ENCODE results near the gene GRM7.

Gene GRM7

DNA sequence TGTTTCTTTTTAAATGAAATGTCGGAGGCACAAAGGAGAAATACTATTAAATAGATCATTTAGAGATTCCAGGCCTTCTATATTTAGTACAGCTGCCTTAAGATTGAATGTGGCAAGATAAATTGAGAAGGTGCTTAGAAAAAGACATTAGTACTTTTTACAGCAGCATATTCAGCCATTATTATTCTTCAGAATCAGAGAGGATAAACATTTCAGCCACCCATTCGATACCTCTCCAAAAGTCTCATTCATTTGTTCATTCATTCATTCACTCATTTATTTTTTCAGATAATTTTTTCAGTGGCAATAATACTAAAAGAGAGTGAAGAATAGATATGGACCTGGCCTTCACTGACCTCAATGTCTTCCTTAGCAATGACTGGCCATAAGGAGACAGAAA lies 347.0 kb downstream of the GRM7 start:
- no peaks in the 10 kb centered on the region for H3K4me1 ChIP-seq
- H3K36me3 ChIP-seq, result no peaks in the 10 kb centered on the region
- no peaks in the 10 kb centered on the region for H3K9me3 ChIP-seq
- H3K4me2 ChIP-seq, result no peak overlapping the region
- TF ChIP-seq Cebpa-rat (IDR thresholded peaks at IDR 0.05), result no peak
- no peak overlapping the region for H3K4me3 ChIP-seq
- H3K27me3 ChIP-seq, result no peaks in the 10 kb centered on the region
- no peak overlapping the region for H3K9ac ChIP-seq
- H4K20me1 ChIP-seq, result no peaks in the 10 kb centered on the region
- no peak overlapping the region for H3K27ac ChIP-seq

DNA sequence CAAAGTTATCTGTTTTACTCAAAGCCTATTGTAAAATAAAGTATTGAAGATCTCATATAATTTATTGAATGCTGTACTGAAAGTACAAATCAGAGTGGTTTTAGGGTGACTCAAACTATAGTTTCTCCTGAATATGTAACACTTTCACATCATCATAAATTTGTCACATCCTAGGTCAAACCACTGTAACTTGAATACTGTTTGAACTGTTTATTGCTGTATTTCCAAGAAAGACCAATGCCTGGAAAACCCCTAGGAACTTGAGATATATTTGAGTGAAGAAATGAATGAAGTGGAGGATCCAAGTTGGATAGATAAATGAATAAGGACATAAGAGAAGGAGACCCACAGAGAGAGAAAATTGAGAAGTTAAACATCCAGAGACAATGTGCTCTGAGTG lies 348.2 kb downstream of the GRM7 start:
- Histone ChIP-seq H3K9me3 (no peaks in the 10 kb centered on the region), H3K27me3 (no peaks in the 10 kb centered on the region), H3K36me3 (no peaks in the 10 kb centered on the region), H3K4me2 (no peak overlapping the region), H4K20me1 (no peaks in the 10 kb centered on the region), H3K27ac (no peak overlapping the region), H3K9ac (no peak overlapping the region), H3K4me1 (no peaks in the 10 kb centered on the region), H3K4me3 (no peak overlapping the region)
- TF ChIP-seq Cebpa-rat (IDR thresholded peaks at IDR 0.05), result no peak

DNA sequence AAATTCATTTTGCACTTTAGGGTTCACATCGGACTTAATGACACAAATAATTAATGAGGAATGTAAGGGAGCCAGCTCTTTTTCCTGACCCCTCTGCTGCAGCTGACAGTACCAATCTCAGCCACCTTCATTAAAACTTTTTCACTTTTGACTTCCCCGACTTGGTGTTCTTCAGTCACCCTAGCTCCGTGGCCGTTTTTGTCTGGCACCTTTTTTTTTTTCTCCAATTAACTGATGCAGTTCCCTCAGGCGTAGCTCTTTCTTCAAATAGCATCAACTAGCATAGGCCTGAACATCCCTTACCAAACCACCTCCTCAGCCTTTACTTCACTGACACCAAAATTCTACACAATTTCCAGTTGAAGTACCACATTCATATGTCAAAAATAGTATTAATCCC lies 350.8 kb downstream of the GRM7 start:
- no peaks in the 10 kb centered on the region for H3K9me3 ChIP-seq
- no peak overlapping the region for H3K4me3 ChIP-seq
- no peaks in the 10 kb centered on the region for H4K20me1 ChIP-seq
- H3K27me3 ChIP-seq, result no peaks in the 10 kb centered on the region
- H3K4me1 ChIP-seq, result no peaks in the 10 kb centered on the region
- H3K4me2 ChIP-seq, result no peak overlapping the region
- no peak overlapping the region for H3K27ac ChIP-seq
- TF ChIP-seq Cebpa-rat (IDR thresholded peaks at IDR 0.05), result no peak
- H3K36me3 ChIP-seq, result no peaks in the 10 kb centered on the region
- H3K9ac ChIP-seq, result no peak overlapping the region

DNA sequence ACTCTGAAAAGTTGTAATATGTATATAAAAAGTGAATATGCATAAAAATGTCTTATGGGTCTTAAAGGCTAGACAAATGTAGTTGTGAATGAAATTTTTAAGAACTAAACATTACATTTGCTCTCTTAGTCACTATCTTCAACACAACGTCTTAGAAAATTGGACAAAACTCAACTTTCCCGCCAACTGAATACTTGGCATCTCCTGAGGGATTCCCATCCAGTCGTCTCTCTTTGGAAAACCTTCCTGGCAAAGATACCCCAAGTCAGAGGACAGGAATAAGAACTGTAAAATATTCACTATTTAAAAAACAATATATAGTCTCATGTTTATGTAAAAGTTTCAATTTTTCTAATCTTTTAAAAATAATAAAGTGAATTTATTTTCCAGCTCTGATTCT lies 354.8 kb downstream of the GRM7 start:
- Histone ChIP-seq H3K27ac (no peak overlapping the region), H3K4me3 (no peak overlapping the region), H3K9ac (no peak overlapping the region), H4K20me1 (no peaks in the 10 kb centered on the region), H3K27me3 (no peaks in the 10 kb centered on the region), H3K4me1 (no peaks in the 10 kb centered on the region), H3K4me2 (no peak overlapping the region), H3K36me3 (no peaks in the 10 kb centered on the region), H3K9me3 (no peaks in the 10 kb centered on the region)
- TF ChIP-seq Cebpa-rat (IDR thresholded peaks at IDR 0.05), result no peak

DNA sequence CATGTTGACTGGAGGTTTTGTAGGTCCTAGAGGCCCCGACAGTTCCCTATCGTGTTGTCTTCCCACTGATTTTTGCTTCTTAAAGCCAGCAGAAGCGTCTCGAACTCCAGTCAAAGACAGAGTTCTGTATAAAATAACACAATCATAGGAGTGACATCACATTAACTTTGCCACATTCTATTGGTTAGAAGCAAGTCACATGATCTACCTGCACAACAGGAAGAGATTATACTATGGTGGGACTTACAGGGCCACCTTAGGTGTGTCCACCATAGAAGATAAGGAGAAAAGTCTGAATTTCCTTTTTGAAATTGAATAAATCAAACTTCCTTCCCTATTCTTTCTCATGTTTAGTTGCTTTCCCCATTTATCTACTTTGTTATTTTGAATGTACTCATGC lies 365.5 kb downstream of the GRM7 start:
- no peak for TF ChIP-seq Cebpa-rat (IDR thresholded peaks at IDR 0.05)
- Histone ChIP-seq H3K36me3 (no peaks in the 10 kb centered on the region), H3K4me1 (no peaks in the 10 kb centered on the region), H3K4me2 (no peak overlapping the region), H3K27me3 (no peaks in the 10 kb centered on the region), H4K20me1 (no peaks in the 10 kb centered on the region), H3K9ac (no peak overlapping the region), H3K4me3 (no peak overlapping the region), H3K9me3 (no peaks in the 10 kb centered on the region), H3K27ac (no peak overlapping the region)

DNA sequence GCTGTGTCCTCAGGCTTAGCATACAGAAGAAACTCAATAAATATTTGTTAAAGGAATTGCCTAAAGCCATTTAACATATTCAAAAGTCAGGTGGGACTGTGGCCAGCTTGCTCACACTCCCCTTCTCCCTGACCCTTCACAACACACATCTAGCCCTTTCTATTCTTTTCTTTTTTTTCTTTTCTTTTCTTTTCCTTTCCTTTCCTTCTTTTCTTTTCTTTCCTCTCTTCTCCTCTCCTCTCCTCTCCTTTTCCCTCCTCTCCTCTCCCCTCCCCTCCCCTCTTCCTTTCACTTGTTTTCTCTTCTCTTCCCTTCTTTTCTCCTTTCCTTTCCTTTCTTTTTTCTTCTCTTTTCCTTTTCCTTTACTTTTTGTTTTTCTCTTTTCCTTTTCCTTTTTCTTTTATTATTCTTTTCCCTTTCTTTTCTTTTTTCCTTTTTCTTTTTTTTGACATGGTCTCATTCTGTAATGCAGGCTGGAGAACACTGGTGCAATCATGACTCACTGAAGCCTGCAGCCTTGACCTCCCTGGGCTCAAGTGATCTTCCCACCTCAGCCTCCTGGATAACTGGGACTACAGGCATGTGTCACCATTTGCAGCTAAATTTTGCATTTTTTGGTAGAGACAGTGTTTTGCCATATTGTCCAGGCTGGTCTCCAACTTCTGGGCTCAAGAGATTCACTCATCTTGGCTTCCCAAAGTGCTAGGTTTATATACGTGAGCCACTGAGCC lies 377.8 kb downstream of the GRM7 start:
- Histone ChIP-seq H3K27me3 (no peaks in the 10 kb centered on the region), H3K4me3 (no peak overlapping the region), H3K4me2 (no peak overlapping the region), H3K9me3 (no peaks in the 10 kb centered on the region), H3K4me1 (no peaks in the 10 kb centered on the region), H4K20me1 (no peaks in the 10 kb centered on the region), H3K9ac (no peak overlapping the region), H3K36me3 (no peaks in the 10 kb centered on the region), H3K27ac (no peak overlapping the region)
- no peak for TF ChIP-seq Cebpa-rat (IDR thresholded peaks at IDR 0.05)

DNA sequence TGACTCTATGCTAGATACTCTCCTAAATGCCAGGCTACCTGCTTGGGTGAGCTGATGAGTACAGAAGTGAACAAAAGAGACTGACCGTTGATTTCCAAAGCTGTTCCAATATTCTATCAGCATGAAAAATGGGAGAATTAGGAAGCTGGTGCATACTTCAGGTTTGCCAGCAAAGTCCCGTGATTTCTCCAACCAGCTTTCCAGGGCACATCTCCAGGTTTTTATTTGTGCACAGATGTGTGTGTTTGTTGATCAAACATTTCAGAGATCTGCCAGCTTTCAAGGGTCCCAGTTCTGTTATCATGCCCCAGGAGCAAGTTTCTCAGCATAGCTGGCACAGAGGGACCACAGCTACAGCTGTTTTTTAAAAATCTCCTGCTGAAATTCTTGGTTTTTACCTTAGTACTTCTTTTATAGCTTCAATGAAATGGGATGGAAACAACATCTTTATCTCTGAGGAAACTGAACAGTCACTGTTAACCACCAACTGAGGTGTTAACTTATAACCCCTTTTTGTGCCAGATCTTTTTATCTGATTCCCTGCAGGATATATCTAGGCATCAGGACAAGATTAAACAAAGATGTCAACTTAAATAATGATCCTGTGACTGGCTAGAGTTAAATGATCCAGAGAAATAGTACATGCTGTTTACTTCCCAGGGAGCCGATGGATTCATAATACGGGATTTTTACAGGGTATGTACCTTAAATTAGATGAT lies 380.8 kb downstream of the GRM7 start:
- H3K9me3 ChIP-seq, result no peaks in the 10 kb centered on the region
- H3K27ac ChIP-seq, result no peak overlapping the region

DNA sequence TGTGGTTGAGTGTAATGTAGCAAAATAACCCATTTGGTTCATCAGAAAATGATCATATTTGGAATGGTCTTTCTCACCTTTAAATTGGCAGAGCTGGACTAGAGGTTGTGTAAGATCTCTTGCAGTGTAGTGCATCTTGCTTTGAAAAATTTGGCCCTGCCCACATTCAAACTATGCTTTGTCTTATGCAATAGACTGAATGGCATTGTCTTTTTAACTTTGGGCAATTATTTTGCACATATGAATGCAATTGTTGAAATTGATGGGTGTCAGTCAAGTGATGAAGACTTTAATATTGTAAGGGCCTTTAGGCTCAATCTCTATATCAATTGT lies 381.4 kb downstream of the GRM7 start:
- Histone ChIP-seq H3K36me3 (no peaks in the 10 kb centered on the region), H3K4me3 (no peak overlapping the region), H3K27ac (no peak overlapping the region), H3K9ac (no peak overlapping the region), H4K20me1 (no peaks in the 10 kb centered on the region), H3K4me2 (no peak overlapping the region), H3K9me3 (no peaks in the 10 kb centered on the region), H3K27me3 (no peaks in the 10 kb centered on the region), H3K4me1 (no peaks in the 10 kb centered on the region)
- no peak for TF ChIP-seq Cebpa-rat (IDR thresholded peaks at IDR 0.05)

More for the DNA sequence above, 380.8 kb downstream of the GRM7 start:
- H3K27me3 ChIP-seq, result no peaks in the 10 kb centered on the region
- H4K20me1 ChIP-seq, result no peaks in the 10 kb centered on the region
- no peaks in the 10 kb centered on the region for H3K4me1 ChIP-seq
- H3K36me3 ChIP-seq, result no peaks in the 10 kb centered on the region
- H3K4me2 ChIP-seq, result no peak overlapping the region
- H3K4me3 ChIP-seq, result no peak overlapping the region
- H3K9ac ChIP-seq, result no peak overlapping the region
- no peak for TF ChIP-seq Cebpa-rat (IDR thresholded peaks at IDR 0.05)

DNA sequence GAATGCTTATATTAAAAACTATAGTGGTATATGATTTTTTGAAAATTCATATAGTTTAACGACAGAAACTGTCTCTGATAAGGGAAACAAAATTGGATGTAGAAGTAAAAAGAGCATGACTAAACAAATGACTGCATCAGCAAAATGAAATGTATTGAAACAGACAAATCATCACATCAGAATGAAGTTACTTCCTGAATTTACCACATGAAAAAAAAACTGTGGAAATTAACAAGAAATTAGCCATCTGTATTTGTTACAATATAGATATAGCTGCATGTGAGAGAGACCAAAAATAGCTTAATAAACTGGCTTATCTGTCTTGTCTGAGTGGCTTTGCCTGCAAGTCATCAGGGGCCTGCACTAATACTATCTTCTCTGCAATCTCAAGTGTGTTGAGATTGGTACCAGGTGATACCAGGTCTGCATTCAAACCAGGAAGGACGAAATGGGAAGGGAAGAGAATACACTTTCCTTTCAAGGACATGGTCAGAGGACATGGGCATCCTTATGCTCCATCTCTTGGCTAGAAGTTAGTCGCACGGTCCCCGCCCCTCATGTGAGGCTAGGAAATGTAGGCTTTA lies 388.7 kb downstream of the GRM7 start:
- peak overlapping the region; percentile 44 for H3K4me2 ChIP-seq
- no peak for TF ChIP-seq Cebpa-rat (IDR thresholded peaks at IDR 0.05)
- H3K4me3 ChIP-seq, result no peak overlapping the region
- no peaks in the 10 kb centered on the region for H3K9me3 ChIP-seq
- H4K20me1 ChIP-seq, result no peaks in the 10 kb centered on the region
- no peak overlapping the region for H3K9ac ChIP-seq
- H3K36me3 ChIP-seq, result no peaks in the 10 kb centered on the region
- peaks cover 7% of the 10 kb centered on the region for H3K4me1 ChIP-seq
- H3K27ac ChIP-seq, result no peak overlapping the region
- H3K27me3 ChIP-seq, result no peaks in the 10 kb centered on the region

DNA sequence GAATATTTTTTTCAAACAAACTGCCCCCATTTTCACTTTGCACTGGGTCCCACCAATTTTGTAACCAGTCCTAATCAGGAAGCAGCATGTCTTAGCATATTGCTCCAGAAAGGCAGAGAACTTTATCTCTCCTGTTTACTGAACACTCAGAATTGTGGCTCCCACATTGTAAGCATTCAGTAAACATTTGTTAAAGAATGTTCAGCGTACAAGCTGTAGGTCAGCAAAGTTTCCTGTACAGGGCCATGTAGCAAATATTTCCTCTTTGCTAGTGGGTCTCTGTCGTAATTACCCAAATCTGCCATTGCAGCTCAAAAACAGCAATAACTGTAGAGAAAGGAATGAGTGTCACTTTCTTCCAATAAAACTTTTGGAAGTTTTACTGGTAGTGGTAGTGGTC lies 393.3 kb downstream of the GRM7 start:
- no peaks in the 10 kb centered on the region for H3K36me3 ChIP-seq
- TF ChIP-seq Cebpa-rat (IDR thresholded peaks at IDR 0.05), result no peak
- H4K20me1 ChIP-seq, result no peaks in the 10 kb centered on the region

More for the DNA sequence above, 393.3 kb downstream of the GRM7 start:
- Histone ChIP-seq H3K9ac (no peak overlapping the region), H3K27ac (no peak overlapping the region), H3K9me3 (no peaks in the 10 kb centered on the region), H3K4me1 (peaks cover 7% of the 10 kb centered on the region), H3K27me3 (no peaks in the 10 kb centered on the region), H3K4me3 (no peak overlapping the region), H3K4me2 (no peak overlapping the region)

Measured in BLaER1 (cell line).